K562 (cell line): ENCODE measurements around the gene HSPE1. TPM values are rescaled to one million over a fixed set of nuclear protein-coding genes. Genes with fewer than 3 reads are reported as not detected.
A peak's percentile ranks its signal among the peaks of the same experiment; 100 is the strongest.

Experiments
- BHLHE40 ChIP-seq: IDR thresholded peaks from 2 replicates; pipeline ENCODE4 v1.6.1; 2011; ENCODE audit warnings: low read length, improper control_type of control experiment
- CCNT2 ChIP-seq: IDR thresholded peaks from 2 replicates; pipeline ENCODE4 v1.6.1; 2011; ENCODE audit warnings: borderline replicate concordance, low read depth, mild to moderate bottlenecking, moderate library complexity, mixed read lengths, low read length; ENCODE audit not compliant: insufficient read length; ENCODE audit errors: extremely low read depth
- CREB1 ChIP-seq, 2 experiments: sonication (generic) in 1 of 2; formaldehyde crosslinking in 1 of 2; IDR thresholded peaks; 2 replicates each; pipeline versions ENCODE4 v1.6.1 to v1.8.0; 2012 to 2022; ENCODE audit warnings: inconsistent platforms in 1 of 2, mild to moderate bottlenecking in 1 of 2, missing genetic modification reagents in 1 of 2, moderate library complexity in 1 of 2
- CTBP1 ChIP-seq: fragments of 450-650 bp; IDR thresholded peaks from 2 replicates; pipeline ENCODE4 v1.6.1; 2016; ENCODE audit warnings: borderline replicate concordance
- DNMT1 ChIP-seq: fragments of 450-650 bp; IDR thresholded peaks from 2 replicates; pipeline ENCODE4 v1.6.1; 2016; ENCODE audit warnings: antibody characterized with exemption, mild to moderate bottlenecking
- GTF2F1 ChIP-seq: IDR thresholded peaks from 2 replicates; pipeline ENCODE4 v1.6.1; 2011; ENCODE audit warnings: low read depth, low read length, improper control_type of control experiment
- HDAC2 ChIP-seq: fragments of 450-650 bp; IDR thresholded peaks from 2 replicates; pipeline ENCODE4 v1.6.1; 2016; ENCODE audit warnings: mild to moderate bottlenecking
- KAT2B ChIP-seq: IDR thresholded peaks from one replicate; pipeline ENCODE4 v1.6.1; 2012; ENCODE audit warnings: low read depth, mild to moderate bottlenecking, control low read depth, inconsistent platforms, low read length, moderate library complexity
- NFE2L1 ChIP-seq: fragments of 450-650 bp; IDR thresholded peaks from 2 replicates; pipeline ENCODE4 v1.6.1; 2016; ENCODE audit warnings: missing genetic modification characterization, low read depth, mild to moderate bottlenecking, missing compliant biosample characterization, moderate library complexity, borderline replicate concordance
- POLR2AphosphoS5 ChIP-seq: IDR thresholded peaks from 2 replicates; pipeline ENCODE4 v1.6.1; 2011; ENCODE audit warnings: mild to moderate bottlenecking, low read depth, low read length, moderate library complexity; ENCODE audit not compliant: control insufficient read depth, insufficient read depth
- RUNX1 ChIP-seq: sonication (generic); IDR thresholded peaks from 2 replicates; pipeline ENCODE4 v1.6.1; 2016; ENCODE audit warnings: antibody characterized with exemption, low read depth
- SMARCE1 ChIP-seq: fragments of 450-650 bp; IDR thresholded peaks from 2 replicates; pipeline ENCODE4 v1.7.1; 2016; ENCODE audit warnings: mild to moderate bottlenecking
- SNRNP70 ChIP-seq: fragments of 200-400 bp; formaldehyde crosslinking; optimal IDR thresholded peaks from 2 replicates; pipeline ENCODE3; 2017; ENCODE audit warnings: low read depth, low read length
- XRCC5 ChIP-seq: fragments of 200-400 bp; formaldehyde crosslinking; IDR thresholded peaks from 2 replicates; pipeline ENCODE4 v1.6.1; 2017; ENCODE audit warnings: low read depth, mild to moderate bottlenecking, low read length
- ZFPM2 ChIP-seq: fragments of 250-450 bp; sonication (Bioruptor Pico); IDR thresholded peaks from 2 replicates; pipeline ENCODE4 v1.5.1; 2022; ENCODE audit warnings: mild to moderate bottlenecking
- ZNF184 ChIP-seq: sonication (generic); formaldehyde crosslinking; IDR thresholded peaks from 2 replicates; pipeline ENCODE4 v1.5.0; 2020; ENCODE audit warnings: missing genetic modification reagents
- ZNF347 ChIP-seq: fragments of 450-650 bp; formaldehyde crosslinking; IDR thresholded peaks from 2 replicates; pipeline ENCODE4 v1.4.0; 2020; ENCODE audit warnings: low read depth, mild to moderate bottlenecking, moderate library complexity
- ZNF384 ChIP-seq: IDR thresholded peaks from 2 replicates; pipeline ENCODE4 v1.6.1; 2012; ENCODE audit warnings: low read depth, low read length, improper control_type of control experiment
- ZNF41 ChIP-seq: fragments of 250-450 bp; sonication (Bioruptor Pico); conservative IDR thresholded peaks from 2 replicates; pipeline ENCODE4 v1.4.0; 2020; ENCODE audit warnings: mild to moderate bottlenecking
- ZNF431 ChIP-seq: sonication (generic); formaldehyde crosslinking; IDR thresholded peaks from 2 replicates; pipeline ENCODE4 v1.8.0; 2022; ENCODE audit warnings: mild to moderate bottlenecking, missing genetic modification reagents
- ZNF696 ChIP-seq: fragments of 250-450 bp; sonication (Bioruptor Pico); conservative IDR thresholded peaks from 2 replicates; pipeline ENCODE4 v1.4.0; 2020; ENCODE audit warnings: mild to moderate bottlenecking, moderate library complexity
- ZNF75A ChIP-seq: fragments of 450-650 bp; formaldehyde crosslinking; IDR thresholded peaks from 2 replicates; pipeline ENCODE4 v1.4.0; 2020; ENCODE audit warnings: mild to moderate bottlenecking
- ZNF766 ChIP-seq: fragments of 200-800 bp; sonication (Bioruptor generic); conservative IDR thresholded peaks from 2 replicates; pipeline ENCODE4 v1.6.1; 2016; ENCODE audit warnings: missing genetic modification characterization, missing compliant biosample characterization
- ZNF79 ChIP-seq: fragments of 250-450 bp; sonication (Bioruptor Pico); IDR thresholded peaks from 2 replicates; pipeline ENCODE4 v1.4.0; 2020; ENCODE audit warnings: low read depth, mild to moderate bottlenecking, moderate library complexity
- polyA plus RNA-seq, 8 experiments: library from polyadenylated mRNA; depleted of rRNA in 4 of 8; stranded (reverse) in 5 of 8; unstranded in 3 of 8; fragments of >200 nt; fragmentation: Nextera tagmentation in 2 of 8; fragmentation: Illumina TruSeq in 1 of 8; extraction: Ambion mirVana in 2 of 8; extraction: Trizol in 1 of 8; gene quantifications; 2 replicates each; pipeline versions ENCODE4 v1.2.1 to v1.2.3, GENCODE V29; 2011 to 2014; ENCODE audit warnings: inconsistent platforms in 1 of 8, missing spikeins in 1 of 8
- total RNA-seq, 7 experiments: library from RNA; depleted of rRNA in 6 of 7; stranded (reverse); fragments of >200 nt in 6 of 7; fragmentation: Illumina TruSeq in 2 of 7; extraction: Trizol in 2 of 7; gene quantifications; 2 replicates each; pipeline versions ENCODE4 v1.2.1 to v1.2.3, GENCODE V29; 2011 to 2021; ENCODE audit warnings: low replicate concordance in 1 of 7
- TF ChIP-seq, protein P1 (sequence below): fragments of 450-650 bp; formaldehyde crosslinking; IDR thresholded peaks from 2 replicates; pipeline ENCODE4 v1.4.0; 2020; ENCODE audit warnings: mild to moderate bottlenecking, moderate library complexity
- TF ChIP-seq, protein P2 (sequence below): fragments of 450-650 bp; IDR thresholded peaks from 2 replicates; pipeline ENCODE4 v1.6.1; 2016; ENCODE audit warnings: antibody characterized with exemption
- TF ChIP-seq, protein P3 (sequence below): sonication (generic); formaldehyde crosslinking; IDR thresholded peaks from 2 replicates; pipeline ENCODE4 v1.8.0; 2022; ENCODE audit warnings: mild to moderate bottlenecking, low read depth, missing genetic modification reagents

The HSPE1 gene
- total and polyA plus RNA-seq, 9 of the 15 experiments (the other 6 are each of a cell fraction or from before 2014, with no cell fraction given) = 223 to 1,007 (median 612) TPM

DNA sequence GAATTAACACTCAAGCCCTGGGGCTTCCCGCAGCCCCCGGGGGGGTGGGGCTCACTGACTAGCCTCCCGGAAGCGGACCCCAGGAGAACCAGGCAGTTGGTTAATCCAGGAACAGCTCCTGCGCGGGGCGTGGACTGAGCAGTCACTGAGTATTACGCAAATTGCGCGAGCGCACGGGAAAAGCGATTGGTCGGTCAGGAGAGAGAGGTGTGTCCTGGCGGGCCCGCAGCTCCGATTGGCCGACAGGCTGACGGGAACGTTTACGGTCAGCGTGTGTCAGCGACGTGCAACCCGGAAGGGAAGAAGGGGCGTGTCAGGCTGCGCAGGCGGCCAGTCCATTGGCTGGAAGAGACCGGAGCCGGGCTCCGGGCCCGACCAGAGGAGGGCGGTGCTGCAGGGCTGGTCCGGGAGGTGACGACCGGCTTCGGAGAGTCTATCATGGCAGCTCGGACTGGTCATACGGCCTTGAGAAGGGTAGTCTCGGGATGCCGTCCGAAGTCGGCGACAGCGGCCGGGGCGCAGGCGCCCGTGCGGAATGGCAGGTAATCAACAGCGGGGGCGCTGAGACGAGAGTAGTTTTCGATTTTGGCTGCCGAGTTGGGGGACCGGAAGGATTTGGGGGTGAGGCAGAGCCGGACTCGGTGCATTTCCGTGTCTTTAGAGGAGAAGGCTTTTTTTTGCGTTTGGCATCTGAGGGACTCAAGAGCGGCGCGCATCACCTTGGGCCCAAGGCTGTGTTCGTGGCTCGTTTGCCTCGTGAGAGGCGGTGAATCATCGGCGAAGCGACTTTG lies 46.9 kb upstream of the HSPE1 start, which contains the start of gene COQ10B (continued):
- no peak for TF ChIP-seq ZNF384
- peak; percentile 58 for TF ChIP-seq CCNT2
- TF ChIP-seq ZNF696 (CRISPR knock-in tag) = no peak
- TF ChIP-seq BHLHE40 = no peak
- TF ChIP-seq, protein P1, sequence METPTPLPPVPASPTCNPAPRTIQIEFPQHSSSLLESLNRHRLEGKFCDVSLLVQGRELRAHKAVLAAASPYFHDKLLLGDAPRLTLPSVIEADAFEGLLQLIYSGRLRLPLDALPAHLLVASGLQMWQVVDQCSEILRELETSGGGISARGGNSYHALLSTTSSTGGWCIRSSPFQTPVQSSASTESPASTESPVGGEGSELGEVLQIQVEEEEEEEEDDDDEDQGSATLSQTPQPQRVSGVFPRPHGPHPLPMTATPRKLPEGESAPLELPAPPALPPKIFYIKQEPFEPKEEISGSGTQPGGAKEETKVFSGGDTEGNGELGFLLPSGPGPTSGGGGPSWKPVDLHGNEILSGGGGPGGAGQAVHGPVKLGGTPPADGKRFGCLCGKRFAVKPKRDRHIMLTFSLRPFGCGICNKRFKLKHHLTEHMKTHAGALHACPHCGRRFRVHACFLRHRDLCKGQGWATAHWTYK (CRISPR knock-in tag) = no peak
- TF ChIP-seq, protein P2, sequence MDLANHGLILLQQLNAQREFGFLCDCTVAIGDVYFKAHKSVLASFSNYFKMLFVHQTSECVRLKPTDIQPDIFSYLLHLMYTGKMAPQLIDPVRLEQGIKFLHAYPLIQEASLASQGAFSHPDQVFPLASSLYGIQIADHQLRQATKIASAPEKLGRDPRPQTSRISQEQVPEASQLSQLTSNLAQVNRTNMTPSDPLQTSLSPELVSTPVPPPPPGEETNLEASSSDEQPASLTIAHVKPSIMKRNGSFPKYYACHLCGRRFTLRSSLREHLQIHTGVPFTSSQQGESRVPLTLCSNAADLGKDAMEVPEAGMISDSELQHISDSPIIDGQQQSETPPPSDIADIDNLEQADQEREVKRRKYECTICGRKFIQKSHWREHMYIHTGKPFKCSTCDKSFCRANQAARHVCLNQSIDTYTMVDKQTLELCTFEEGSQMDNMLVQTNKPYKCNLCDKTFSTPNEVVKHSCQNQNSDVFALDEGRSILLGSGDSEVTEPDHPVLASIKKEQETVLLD = peak; percentile 81
- TF ChIP-seq ZNF41 (CRISPR knock-in tag) = 0 out of 2 replicates have a peak, but pooled peaks have one; percentile 47
- no peak; the same call in 1 of the 2 replicates for TF ChIP-seq CTBP1
- TF ChIP-seq NFE2L1 (tag) = no peak
- no peak for TF ChIP-seq RUNX1
- no peak for TF ChIP-seq KAT2B
- TF ChIP-seq POLR2AphosphoS5 = peak; percentile 63
- TF ChIP-seq CREB1 (IDR thresholded peaks at IDR 0.05) = peak; percentile 89
- peak; percentile 79; the same call in 1 of the 2 replicates for TF ChIP-seq CREB1 (CRISPR knock-in tag; IDR thresholded peaks at IDR 0.05)
- TF ChIP-seq ZNF347 (CRISPR knock-in tag) = no peak
- TF ChIP-seq, protein P3, sequence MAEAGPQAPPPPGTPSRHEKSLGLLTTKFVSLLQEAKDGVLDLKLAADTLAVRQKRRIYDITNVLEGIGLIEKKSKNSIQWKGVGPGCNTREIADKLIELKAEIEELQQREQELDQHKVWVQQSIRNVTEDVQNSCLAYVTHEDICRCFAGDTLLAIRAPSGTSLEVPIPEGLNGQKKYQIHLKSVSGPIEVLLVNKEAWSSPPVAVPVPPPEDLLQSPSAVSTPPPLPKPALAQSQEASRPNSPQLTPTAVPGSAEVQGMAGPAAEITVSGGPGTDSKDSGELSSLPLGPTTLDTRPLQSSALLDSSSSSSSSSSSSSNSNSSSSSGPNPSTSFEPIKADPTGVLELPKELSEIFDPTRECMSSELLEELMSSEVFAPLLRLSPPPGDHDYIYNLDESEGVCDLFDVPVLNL (CRISPR knock-in tag) = no peak
- no peak for TF ChIP-seq ZNF75A (CRISPR knock-in tag)
- no peak for TF ChIP-seq ZNF184
- TF ChIP-seq ZNF79 (CRISPR knock-in tag) = no peak
- TF ChIP-seq SNRNP70 = no peak
- TF ChIP-seq DNMT1 = no peak
- peak; percentile 55 for TF ChIP-seq HDAC2
- no peak for TF ChIP-seq ZNF431 (CRISPR knock-in tag)
- no peak for TF ChIP-seq ZNF766 (CRISPR knock-in tag)
- no peak for TF ChIP-seq XRCC5
- peak; percentile 42 for TF ChIP-seq SMARCE1
- TF ChIP-seq ZFPM2 (CRISPR knock-in tag) = no peak
- no peak for TF ChIP-seq GTF2F1
